Measurements from ENCODE around the gene CASTOR1.

GRCh38 chr22:30284666-30285065, 4.6 kb downstream of the CASTOR1 start:
- TF ChIP-seq CTCF (IDR thresholded peaks at IDR 0.05) (no peak), POLR2A (IDR thresholded peaks at IDR 0.05) (no peak), POLR2AphosphoS5 (IDR thresholded peaks at IDR 0.05) (no peak)

Measured in breast epithelium (tissue), 3 donors.